Measurements from ENCODE around the gene OR52W1.

DNA sequence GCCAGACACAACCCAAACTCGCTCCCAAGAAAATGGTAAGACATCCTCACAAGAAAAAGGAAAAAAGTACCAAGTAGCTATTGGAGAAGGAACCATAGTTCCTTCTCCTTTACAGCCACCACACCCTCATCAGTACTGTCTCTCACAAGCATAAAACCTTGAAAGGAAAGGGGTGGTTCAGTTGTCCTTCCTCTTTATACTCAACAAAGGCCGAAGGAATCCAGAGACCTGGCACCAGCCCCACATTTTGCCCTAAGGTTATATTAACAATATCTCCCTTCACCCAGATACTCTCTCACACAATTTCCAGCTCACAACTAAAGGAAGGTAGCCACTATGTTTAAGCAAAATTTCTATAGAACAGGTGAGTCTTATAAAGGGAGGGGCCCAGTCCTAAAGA lies 26.9 kb downstream of the OR52W1 start:
- TF ChIP-seq POLR2A (IDR thresholded peaks at IDR 0.05) (no peak), EP300 (IDR thresholded peaks at IDR 0.05) (no peak), POLR2AphosphoS5 (IDR thresholded peaks at IDR 0.05) (no peak)
- TF ChIP-seq, protein P1, sequence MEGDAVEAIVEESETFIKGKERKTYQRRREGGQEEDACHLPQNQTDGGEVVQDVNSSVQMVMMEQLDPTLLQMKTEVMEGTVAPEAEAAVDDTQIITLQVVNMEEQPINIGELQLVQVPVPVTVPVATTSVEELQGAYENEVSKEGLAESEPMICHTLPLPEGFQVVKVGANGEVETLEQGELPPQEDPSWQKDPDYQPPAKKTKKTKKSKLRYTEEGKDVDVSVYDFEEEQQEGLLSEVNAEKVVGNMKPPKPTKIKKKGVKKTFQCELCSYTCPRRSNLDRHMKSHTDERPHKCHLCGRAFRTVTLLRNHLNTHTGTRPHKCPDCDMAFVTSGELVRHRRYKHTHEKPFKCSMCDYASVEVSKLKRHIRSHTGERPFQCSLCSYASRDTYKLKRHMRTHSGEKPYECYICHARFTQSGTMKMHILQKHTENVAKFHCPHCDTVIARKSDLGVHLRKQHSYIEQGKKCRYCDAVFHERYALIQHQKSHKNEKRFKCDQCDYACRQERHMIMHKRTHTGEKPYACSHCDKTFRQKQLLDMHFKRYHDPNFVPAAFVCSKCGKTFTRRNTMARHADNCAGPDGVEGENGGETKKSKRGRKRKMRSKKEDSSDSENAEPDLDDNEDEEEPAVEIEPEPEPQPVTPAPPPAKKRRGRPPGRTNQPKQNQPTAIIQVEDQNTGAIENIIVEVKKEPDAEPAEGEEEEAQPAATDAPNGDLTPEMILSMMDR (IDR thresholded peaks at IDR 0.05), result no peak
